Measurements from ENCODE around the gene KCNT1. TPM values are rescaled to one million over a fixed set of nuclear protein-coding genes. Genes with fewer than 3 reads are reported as not detected.
"Not testable (repeated sequence)": the region's sequence is repeated elsewhere in the genome, so short reads cannot be mapped to it uniquely, and the experiment has no call there.

KCNT1 gene
- total RNA-seq, 1 donor from 2014 or later = not detected

DNA sequence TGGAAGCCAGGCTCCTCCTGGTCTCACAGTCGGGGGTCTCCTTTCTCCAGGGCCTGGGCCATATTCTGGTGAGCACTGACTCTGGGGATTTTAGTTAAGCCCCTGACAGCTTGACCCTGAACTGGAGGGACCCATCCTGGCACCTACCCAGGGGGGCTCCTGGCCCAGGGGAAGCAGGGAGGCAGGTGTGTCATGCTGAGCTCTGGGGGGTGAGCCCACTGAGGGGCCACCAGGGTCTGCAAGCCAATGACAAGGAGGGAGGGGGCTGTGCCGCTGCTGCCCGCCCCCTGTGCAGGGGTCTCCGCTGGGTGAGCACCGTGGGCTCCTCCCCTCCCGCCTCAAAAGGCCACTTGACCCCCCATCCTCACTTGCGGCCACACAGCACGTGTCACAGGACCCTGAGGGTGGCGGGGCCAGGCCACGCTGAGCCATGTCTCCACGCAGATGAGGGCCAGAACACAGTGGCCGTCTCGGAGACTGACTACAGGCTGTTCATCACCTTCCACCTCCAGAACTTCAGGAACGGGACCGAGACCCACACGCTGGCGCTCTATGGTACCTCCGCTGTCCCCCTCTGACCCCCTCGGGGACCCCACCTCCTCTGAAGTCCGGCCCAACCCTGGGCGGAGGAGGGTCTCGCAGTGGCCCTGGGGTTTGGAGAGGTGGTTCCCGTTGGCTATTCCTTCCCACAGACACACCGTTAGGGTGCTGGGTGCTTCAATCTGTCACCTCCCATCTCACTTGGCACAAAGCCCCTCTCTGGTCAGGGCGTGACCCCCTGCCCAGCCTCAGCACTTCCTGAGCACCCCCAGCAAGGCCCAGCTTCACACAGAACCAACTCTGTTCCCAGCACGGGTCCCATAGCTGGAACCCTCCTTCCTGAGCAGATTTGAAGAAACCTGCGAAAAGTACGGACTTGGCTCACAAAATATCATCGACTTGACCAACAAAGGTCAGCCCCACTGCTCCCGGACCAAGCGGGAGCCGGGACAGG lies 36.9 kb upstream of the KCNT1 start:
- Histone ChIP-seq H3K36me3 (no peaks in the 10 kb centered on the region), H3K9me3 (no peaks in the 10 kb centered on the region), H3K27me3 (no peaks in the 10 kb centered on the region), H3K4me1 (no peaks in the 10 kb centered on the region), H3K27ac (no peak overlapping the region), H3K4me3 (no peak overlapping the region)
- TF ChIP-seq POLR2AphosphoS5 (IDR thresholded peaks at IDR 0.05; ENCODE audit: insufficient read depth in 1 of 2, low read depth in 1 of 2) (no peak), POLR2A (IDR thresholded peaks at IDR 0.05) (no peak)
- TF ChIP-seq, protein P1, sequence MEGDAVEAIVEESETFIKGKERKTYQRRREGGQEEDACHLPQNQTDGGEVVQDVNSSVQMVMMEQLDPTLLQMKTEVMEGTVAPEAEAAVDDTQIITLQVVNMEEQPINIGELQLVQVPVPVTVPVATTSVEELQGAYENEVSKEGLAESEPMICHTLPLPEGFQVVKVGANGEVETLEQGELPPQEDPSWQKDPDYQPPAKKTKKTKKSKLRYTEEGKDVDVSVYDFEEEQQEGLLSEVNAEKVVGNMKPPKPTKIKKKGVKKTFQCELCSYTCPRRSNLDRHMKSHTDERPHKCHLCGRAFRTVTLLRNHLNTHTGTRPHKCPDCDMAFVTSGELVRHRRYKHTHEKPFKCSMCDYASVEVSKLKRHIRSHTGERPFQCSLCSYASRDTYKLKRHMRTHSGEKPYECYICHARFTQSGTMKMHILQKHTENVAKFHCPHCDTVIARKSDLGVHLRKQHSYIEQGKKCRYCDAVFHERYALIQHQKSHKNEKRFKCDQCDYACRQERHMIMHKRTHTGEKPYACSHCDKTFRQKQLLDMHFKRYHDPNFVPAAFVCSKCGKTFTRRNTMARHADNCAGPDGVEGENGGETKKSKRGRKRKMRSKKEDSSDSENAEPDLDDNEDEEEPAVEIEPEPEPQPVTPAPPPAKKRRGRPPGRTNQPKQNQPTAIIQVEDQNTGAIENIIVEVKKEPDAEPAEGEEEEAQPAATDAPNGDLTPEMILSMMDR (IDR thresholded peaks at IDR 0.05) = no peak
- intact Hi-C loops (cut with DNase I) = no loop called here
- DNase-seq (ENCODE audit: extremely low spot score in 2 of 2) = no peak

DNA sequence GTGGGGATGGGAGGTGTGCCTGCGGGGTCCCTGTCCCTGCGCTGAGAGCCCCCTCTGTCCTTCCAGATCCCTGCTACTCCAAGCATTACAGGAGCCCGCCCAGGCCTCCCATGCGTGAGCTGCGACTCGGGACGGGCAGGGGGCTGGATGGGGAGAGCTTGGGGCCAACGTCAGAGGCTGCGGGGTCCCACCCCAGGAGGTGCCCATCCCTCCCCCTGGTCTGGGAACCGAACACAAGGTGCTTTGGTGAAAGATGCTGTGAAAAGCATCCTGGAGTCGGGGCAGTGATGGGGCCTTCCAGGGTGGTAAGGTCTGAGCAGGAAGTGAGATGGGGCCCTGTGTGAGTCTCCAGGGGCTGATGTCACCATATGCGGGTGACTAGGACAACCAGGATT lies 36.2 kb upstream of the KCNT1 start:
- no peak for DNase-seq (ENCODE audit: extremely low spot score in 2 of 2)
- Histone ChIP-seq H3K36me3 (no peaks in the 10 kb centered on the region), H3K4me1 (no peaks in the 10 kb centered on the region), H3K27me3 (no peaks in the 10 kb centered on the region), H3K27ac (no peak overlapping the region), H3K4me3 (no peak overlapping the region), H3K9me3 (no peaks in the 10 kb centered on the region)
- TF ChIP-seq POLR2A (IDR thresholded peaks at IDR 0.05) (no peak), POLR2AphosphoS5 (IDR thresholded peaks at IDR 0.05; ENCODE audit: insufficient read depth in 1 of 2, low read depth in 1 of 2) (no peak)
- TF ChIP-seq, protein P1 (IDR thresholded peaks at IDR 0.05) = no peak
- intact Hi-C loops (cut with DNase I) = no loop called here

DNA sequence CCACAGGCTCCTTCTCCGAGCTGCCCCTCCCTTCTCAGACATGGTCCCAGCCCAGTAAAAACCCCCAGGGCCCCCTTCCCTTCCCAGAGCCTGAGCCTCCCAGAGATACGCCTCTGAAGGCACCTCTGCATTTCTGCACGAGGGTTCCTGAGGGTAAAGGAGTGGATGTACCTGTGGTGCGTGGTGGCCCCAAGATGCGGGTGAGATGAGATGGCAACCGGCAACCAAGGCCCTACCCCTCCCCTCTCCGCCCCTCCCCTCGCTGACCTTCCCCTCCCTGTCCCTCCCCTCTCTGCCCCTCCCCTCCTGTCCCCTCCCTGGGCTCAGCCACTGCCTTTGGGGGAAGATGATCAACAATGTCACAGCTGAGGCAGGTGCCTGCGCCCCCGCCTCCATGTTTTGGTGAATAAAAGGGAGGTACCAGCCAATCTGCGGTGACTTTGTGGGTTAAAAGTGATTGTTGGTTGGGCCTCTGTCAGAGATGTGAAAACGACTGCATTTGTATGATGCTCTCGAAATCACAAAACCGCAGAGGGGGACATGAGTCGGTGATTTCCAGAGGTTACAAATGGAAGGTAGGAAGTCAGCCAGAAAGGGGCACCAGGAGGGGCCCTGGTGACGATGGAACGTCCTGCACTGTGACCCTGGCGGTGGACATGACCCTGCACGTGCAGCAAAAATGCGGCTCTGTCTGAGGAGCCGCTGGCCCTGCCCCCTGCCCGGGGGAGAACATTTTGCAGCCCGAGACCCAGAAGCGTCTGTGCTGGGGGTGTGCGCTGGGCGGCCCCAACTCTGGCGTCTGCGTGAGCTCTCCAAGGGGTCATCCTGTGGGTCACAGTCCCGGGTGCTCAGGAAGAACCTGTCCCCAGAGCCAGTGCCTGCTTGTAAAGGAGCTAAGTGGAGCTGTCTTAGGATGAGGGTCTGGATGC lies 35.2 kb upstream of the KCNT1 start:
- no peak overlapping the region for H3K27ac ChIP-seq
- intact Hi-C loops (cut with DNase I) = no loop called here
- no peaks in the 10 kb centered on the region for H3K4me1 ChIP-seq
- no peaks in the 10 kb centered on the region for H3K36me3 ChIP-seq
- H3K27me3 ChIP-seq = no peaks in the 10 kb centered on the region
- H3K4me3 ChIP-seq = no peak overlapping the region
- TF ChIP-seq POLR2A (IDR thresholded peaks at IDR 0.05) (no peak), POLR2AphosphoS5 (IDR thresholded peaks at IDR 0.05; ENCODE audit: insufficient read depth in 1 of 2, low read depth in 1 of 2) (no peak)
- TF ChIP-seq, protein P1 (IDR thresholded peaks at IDR 0.05) = no peak
- no peak for DNase-seq (ENCODE audit: extremely low spot score in 2 of 2)
- H3K9me3 ChIP-seq = no peaks in the 10 kb centered on the region

DNA sequence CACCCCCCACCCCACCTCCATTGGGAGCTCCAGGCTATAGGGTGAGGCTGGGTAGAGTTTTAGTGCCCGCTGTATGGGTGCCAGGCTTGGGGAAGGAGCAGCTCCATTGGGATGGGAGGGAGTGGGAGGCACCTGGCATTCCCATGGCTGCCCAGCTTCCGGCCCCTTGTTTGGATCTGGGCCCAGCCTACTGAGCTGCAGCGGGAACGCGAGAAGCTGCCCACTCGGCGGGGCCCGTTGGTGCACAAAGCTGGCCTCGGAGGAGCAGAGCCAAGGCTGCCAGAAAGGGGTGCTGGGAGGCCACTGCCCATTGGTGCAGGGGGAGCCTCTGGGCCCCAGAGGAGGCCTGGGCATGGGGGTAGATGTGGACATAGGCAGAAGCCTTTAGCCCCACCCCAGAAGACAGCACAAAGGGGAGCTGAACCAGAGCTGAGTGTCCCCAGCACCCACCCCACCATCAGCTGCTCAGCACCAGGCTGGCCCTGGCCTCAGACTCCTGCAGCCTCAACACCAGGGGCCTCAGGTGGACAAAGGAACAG lies 34.5 kb upstream of the KCNT1 start:
- intact Hi-C loops (cut with DNase I) = no loop called here
- TF ChIP-seq, protein P1 (IDR thresholded peaks at IDR 0.05) = no peak
- TF ChIP-seq POLR2AphosphoS5 (IDR thresholded peaks at IDR 0.05; ENCODE audit: insufficient read depth in 1 of 2, low read depth in 1 of 2) (no peak), POLR2A (IDR thresholded peaks at IDR 0.05) (no peak)
- no peaks in the 10 kb centered on the region for H3K9me3 ChIP-seq
- H3K27me3 ChIP-seq = no peaks in the 10 kb centered on the region
- no peak overlapping the region for H3K4me3 ChIP-seq
- H3K27ac ChIP-seq = no peak overlapping the region
- no peaks in the 10 kb centered on the region for H3K36me3 ChIP-seq
- H3K4me1 ChIP-seq = no peaks in the 10 kb centered on the region
- no peak for DNase-seq (ENCODE audit: extremely low spot score in 2 of 2)

DNA sequence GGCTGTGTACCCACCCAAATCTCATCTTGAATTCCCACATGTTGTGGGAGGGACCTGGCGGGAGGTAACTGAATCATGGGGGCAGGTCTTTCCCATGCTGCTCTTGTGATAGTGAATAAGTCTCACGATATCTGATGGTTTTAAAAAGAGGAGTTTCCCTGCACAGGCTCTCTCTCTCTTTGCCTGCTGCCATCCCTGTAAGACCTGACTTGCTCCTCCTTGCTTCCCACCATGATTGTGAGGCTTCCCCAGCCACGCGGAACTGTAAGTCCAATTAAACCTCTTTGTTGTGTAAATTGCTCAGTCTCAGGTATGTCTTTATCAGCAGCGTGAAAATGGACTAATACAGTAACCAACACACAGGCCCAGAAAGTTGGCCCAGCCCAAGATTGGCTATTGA lies 33.0 kb upstream of the KCNT1 start:
- DNase-seq (ENCODE audit: extremely low spot score in 2 of 2); H3K36me3 ChIP-seq; H3K27ac ChIP-seq; H3K4me1 ChIP-seq; H3K9me3 ChIP-seq; H3K27me3 ChIP-seq; H3K4me3 ChIP-seq; intact Hi-C loops (cut with DNase I): not testable (repeated sequence)

All from vagina (tissue), 2 donors.